HepG2 (cell line): ENCODE results near the gene KRT82. TPM values are rescaled to one million over a fixed set of nuclear protein-coding genes. Genes with fewer than 3 reads are reported as not detected.

ENCODE experiments used
- ATAC-seq: fragments of 200-7000 bp; cut with Tn5 transposase; 3 replicates; pipeline ENCODE4 v1.9.1; 2020; ENCODE audit warnings: mild to moderate bottlenecking, moderate library complexity
- BruUV-seq: library from RNA; stranded (reverse); fragments of 400-500 nt; replicated peaks from 2 replicates; lab custom pipeline; 2021; lab: Mats Ljungman, UMichigan
- CTCF ChIA-PET: fragments of 300-600 bp; formaldehyde crosslinking; extraction: SDS; loops from one replicate; lab custom pipeline; 2021; ENCODE audit warnings: low total read pairs, inconsistent platforms, low intra/inter-chr PET ratio; lab: Yijun Ruan, JAX
- POLR2A ChIA-PET: fragments of 350-600 bp; sonication (Branson Sonifier 250); formaldehyde crosslinking; loops from one replicate; lab custom pipeline; 2020; ENCODE audit warnings: antibody characterized with exemption, inconsistent platforms; lab: Yijun Ruan, JAX
- DNase-seq: peaks from one replicate; pipeline ENCODE4 v3.0.0-alpha.2; 2015; ENCODE audit warnings: low spot score
- FAIRE-seq: peaks from 3 replicates; lab custom pipeline; 2011; peaks lifted over from hg19 to GRCh38; lab: Jason Lieb, UNC
- H2AFZ ChIP-seq: one replicate; pipeline ENCODE4 v1.6.1; 2011; ENCODE audit warnings: low read length, inconsistent platforms
- H3K27ac ChIP-seq: fragments of 300-600 bp; 3 replicates; pipeline ENCODE4 v1.8.0; 2011; ENCODE audit warnings: mixed run types, mild to moderate bottlenecking, mixed read lengths, low read length, inconsistent platforms; ENCODE audit not compliant: insufficient read depth; ENCODE audit errors: extremely low read length
- H3K27me3 ChIP-seq, 2 experiments: fragments of 200-600 bp in 1 of 2; 2 replicates in 1 of 2; 3 replicates in 1 of 2; pipeline versions ENCODE4 v1.6.0 to v1.8.0; 2011; ENCODE audit warnings: low read length in 2 of 2, mild to moderate bottlenecking in 2 of 2, moderate library complexity in 2 of 2, inconsistent platforms in 1 of 2; ENCODE audit not compliant: insufficient read depth in 2 of 2, control insufficient read depth in 1 of 2
- H3K36me3 ChIP-seq, 2 experiments: fragments of 200-600 bp in 1 of 2; replicated peaks in 1 of 2; 2 replicates in 1 of 2; 3 replicates in 1 of 2; pipeline versions ENCODE4 v1.5.1 to v1.8.0; 2011; ENCODE audit warnings: low read length in 2 of 2, inconsistent platforms in 1 of 2; ENCODE audit not compliant: insufficient read depth in 2 of 2, control insufficient read depth in 1 of 2
- H3K4me1 ChIP-seq: 2 replicates; pipeline ENCODE4 v1.5.1; 2012; ENCODE audit warnings: low read length, inconsistent platforms; ENCODE audit not compliant: insufficient read depth
- H3K4me2 ChIP-seq: 2 replicates; pipeline ENCODE4 v1.6.0; 2011; ENCODE audit warnings: low read depth, low read length, inconsistent platforms
- H3K4me3 ChIP-seq, 3 experiments: fragments of 200-600 bp in 1 of 3; sonication (generic), shearing (Covaris generic) in 1 of 3; replicated peaks in 1 of 3; 2 replicates each; pipeline ENCODE4 v1.5.1; 2011 to 2016; ENCODE audit warnings: low read length in 3 of 3, inconsistent platforms in 2 of 3, low read depth in 2 of 3, mild to moderate bottlenecking in 2 of 3, control low read depth in 1 of 3, mixed read lengths in 1 of 3; ENCODE audit not compliant: insufficient read depth in 1 of 3
- H3K79me2 ChIP-seq: one replicate; pipeline ENCODE4 v1.6.1; 2011; ENCODE audit warnings: low read length, inconsistent platforms; ENCODE audit not compliant: insufficient read depth
- H3K9ac ChIP-seq: 2 replicates; pipeline ENCODE4 v1.6.0; 2011; ENCODE audit warnings: mild to moderate bottlenecking, low read depth, low read length, inconsistent platforms; ENCODE audit not compliant: insufficient read depth
- H3K9me3 ChIP-seq: 2 replicates; pipeline ENCODE4 v1.5.1; 2012; ENCODE audit warnings: mild to moderate bottlenecking, low read length
- H4K20me1 ChIP-seq: 2 replicates; pipeline ENCODE4 v1.6.0; 2011; ENCODE audit warnings: inconsistent platforms, mild to moderate bottlenecking, low read length, moderate library complexity; ENCODE audit not compliant: insufficient read depth
- ADNP ChIP-seq: sonication (generic); formaldehyde crosslinking; IDR thresholded peaks from 2 replicates; pipeline ENCODE4 v1.4.0; 2020; ENCODE audit warnings: missing genetic modification reagents
- BATF2 ChIP-seq: sonication (generic); formaldehyde crosslinking; IDR thresholded peaks from 2 replicates; pipeline ENCODE4 v1.8.0; 2022; ENCODE audit warnings: mild to moderate bottlenecking, missing genetic modification reagents, moderate library complexity
- HCFC1 ChIP-seq: fragments of 150-350 bp; IDR thresholded peaks from 2 replicates; pipeline ENCODE4 v1.6.1; 2014; ENCODE audit warnings: low read depth, low read length
- HNF1A ChIP-seq, 2 experiments: sonication (generic) in 1 of 2; formaldehyde crosslinking in 1 of 2; IDR thresholded peaks; 2 replicates each; pipeline versions ENCODE4 v1.4.0 to v1.6.1; 2016 to 2020; ENCODE audit warnings: borderline replicate concordance in 1 of 2, low read depth in 1 of 2, mild to moderate bottlenecking in 1 of 2, missing genetic modification reagents in 1 of 2
- MLLT10 ChIP-seq: sonication (generic); formaldehyde crosslinking; IDR thresholded peaks from 2 replicates; pipeline ENCODE4 v1.4.0; 2020; ENCODE audit warnings: missing genetic modification reagents
- NFIC ChIP-seq: IDR thresholded peaks from 2 replicates; pipeline ENCODE4 v1.6.1; 2012; ENCODE audit warnings: mild to moderate bottlenecking, low read length, inconsistent platforms
- NR2F6 ChIP-seq, 2 experiments: IDR thresholded peaks; 2 replicates each; pipeline ENCODE4 v1.6.1; 2016; ENCODE audit warnings: antibody characterized with exemption in 1 of 2, mild to moderate bottlenecking in 1 of 2
- RFXAP ChIP-seq: sonication (generic); formaldehyde crosslinking; IDR thresholded peaks from 2 replicates; pipeline ENCODE4 v1.4.0; 2020; ENCODE audit warnings: missing genetic modification reagents, borderline replicate concordance
- SOX6 ChIP-seq, 2 experiments: fragments of 450-650 bp in 1 of 2; sonication (generic) in 1 of 2; formaldehyde crosslinking in 1 of 2; IDR thresholded peaks; 2 replicates each; pipeline versions ENCODE4 v1.4.0 to v1.6.1; 2017 to 2020; ENCODE audit warnings: antibody characterized with exemption in 1 of 2, mild to moderate bottlenecking in 1 of 2, missing genetic modification reagents in 1 of 2
- ZBTB33 ChIP-seq: sonication (generic); formaldehyde crosslinking; IDR thresholded peaks from 2 replicates; pipeline ENCODE4 v1.4.0; 2020; ENCODE audit warnings: missing genetic modification reagents
- ZNF597 ChIP-seq: sonication (generic); formaldehyde crosslinking; IDR thresholded peaks from 2 replicates; pipeline ENCODE4 v1.5.0; 2020; ENCODE audit warnings: missing genetic modification reagents
- ZNF772 ChIP-seq: sonication (generic); formaldehyde crosslinking; IDR thresholded peaks from 2 replicates; pipeline ENCODE4 v1.5.0; 2020; ENCODE audit warnings: mild to moderate bottlenecking, missing genetic modification reagents
- WGBS: methylation state at CpG from one replicate; pipeline ENCODE4 v1.1.6; 2017; ENCODE audit warnings: low lambda C conversion rate; 5-methylcytosine and 5-hydroxymethylcytosine counted together
- in situ Hi-C: cut with HindIII; loops from 2 replicates; pipeline ENCODE4 v1.10.0; 2017; ENCODE audit warnings: low pct_unique_long_range_greater_than_20kb; ENCODE audit not compliant: extremely low pct_ligation_motif_present
- intact Hi-C: fragments of 100-400 bp; cut with micrococcal nuclease; formaldehyde crosslinking; loops from one replicate; pipeline ENCODE4 v1.10.0; 2022; ENCODE audit not compliant: unreplicated experiment
- polyA plus RNA-seq, 8 experiments: library from polyadenylated mRNA; depleted of rRNA in 3 of 8; stranded (reverse) in 7 of 8; unstranded in 1 of 8; fragments of >200 nt; fragmentation: Illumina TruSeq in 4 of 8; extraction: Trizol in 4 of 8; gene quantifications; 2 replicates each; pipeline versions ENCODE4 v1.2.1 to v1.2.3, GENCODE V29; 2011 to 2016; ENCODE audit warnings: low read depth in 4 of 8, missing spikeins in 1 of 8, mixed read lengths in 1 of 8; ENCODE audit not compliant: insufficient read depth in 1 of 8
- total RNA-seq, 5 experiments: library from RNA; depleted of rRNA; stranded (reverse); fragments of >200 nt; fragmentation: Illumina TruSeq; extraction: Trizol; gene quantifications; 2 replicates each; pipeline ENCODE4 v1.2.3, GENCODE V29; 2016; ENCODE audit warnings: low read depth in 1 of 5

Gene KRT82
- total and polyA plus RNA-seq, 2 of the 13 experiments (the other 11 are each of a cell fraction or from before 2014, with no cell fraction given), result not detected

GRCh38 chr12:52442600-52443061 lies 36.5 kb upstream of the KRT82 start:
- H3K79me2 ChIP-seq, result no peaks in the 10 kb centered on the region
- ChIA-PET CTCF (no interaction called here), POLR2A (no interaction called here)
- no peaks in the 10 kb centered on the region for H3K9me3 ChIP-seq
- no peak overlapping the region for H3K4me2 ChIP-seq
- H3K4me3 ChIP-seq, result no peak overlapping the region
- H3K4me1 ChIP-seq, result peaks cover 13% of the 10 kb centered on the region
- no peaks in the 10 kb centered on the region for H4K20me1 ChIP-seq
- no peaks in the 10 kb centered on the region for H3K36me3 ChIP-seq
- TF ChIP-seq NFIC (no peak), ZBTB33 (CRISPR knock-in tag) (no peak), HNF1A (IDR thresholded peaks at IDR 0.05; ENCODE audit: low read depth) (no peak), HNF1A (CRISPR knock-in tag; IDR thresholded peaks at IDR 0.05; ENCODE audit: borderline replicate concordance) (no peak), ZNF772 (no peak), ZNF597 (CRISPR knock-in tag) (no peak), ADNP (CRISPR knock-in tag) (no peak), HCFC1 (no peak), NR2F6 (IDR thresholded peaks at IDR 0.05) (no peak), NR2F6 (CRISPR knock-in tag; IDR thresholded peaks at IDR 0.05) (no peak), RFXAP (no peak), SOX6 (IDR thresholded peaks at IDR 0.05) (no peak), SOX6 (CRISPR knock-in tag; IDR thresholded peaks at IDR 0.05) (no peak), BATF2 (CRISPR knock-in tag) (no peak), MLLT10 (CRISPR knock-in tag) (no peak)
- in situ Hi-C loops (no loop called here), intact Hi-C loops (no loop called here)
- WGBS, result 2% methylated on average over 5 of the region's 6 CpGs
- H3K9ac ChIP-seq, result no peak overlapping the region
- ATAC-seq (no peak), FAIRE-seq (no peak), DNase-seq (no peak)
- H3K27ac ChIP-seq, result no peak overlapping the region
- BruUV-seq, result no TSS peak
- H3K27me3 ChIP-seq, result peaks cover 1 to 4% of the 10 kb centered on the region in 2 experiments; a peak in 2 of 5 replicates
- H2AFZ ChIP-seq, result no peak overlapping the region
